Ovary (tissue), 3 donors: ENCODE results near the gene ATL1.

Source experiments
- POLR2A ChIP-seq: fragments of 450-650 bp; IDR thresholded peaks from one replicate; pipeline ENCODE4 v1.6.1; 2017; ENCODE audit warnings: antibody characterized with exemption, mild to moderate bottlenecking, moderate library complexity
- TF ChIP-seq, protein P1 (sequence below), 3 donors: fragments of 450-650 bp in 2 of 3; fragments of 200-600 bp in 1 of 3; IDR thresholded peaks; one replicate each; pipeline versions ENCODE4 v1.5.1 to v1.8.0; 2016 to 2022; ENCODE audit warnings: antibody characterized with exemption in 3 of 3, mild to moderate bottlenecking in 1 of 3
- donor health status: DM: no; HTN: no; CAD: no.

DNA sequence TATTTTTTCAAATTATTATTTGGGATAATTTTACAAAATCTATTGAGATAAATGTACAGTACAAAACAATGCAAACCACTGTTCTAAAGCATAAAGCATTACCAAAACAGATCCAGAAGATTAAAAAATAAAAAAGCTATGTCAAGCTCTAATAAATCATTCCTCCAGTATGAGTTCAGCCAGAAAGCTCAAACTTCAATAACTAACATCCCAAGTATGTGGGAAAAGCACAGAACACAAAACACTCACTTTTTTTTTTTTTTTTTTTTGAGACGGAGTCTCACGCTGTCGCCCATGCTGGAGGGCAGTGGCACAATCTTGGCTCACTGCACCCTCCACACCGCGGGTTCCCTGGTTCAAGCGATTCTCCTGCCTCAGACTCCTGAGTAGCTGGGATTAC, 96.8 kb downstream of the ATL1 start:
- TF ChIP-seq, protein P1, sequence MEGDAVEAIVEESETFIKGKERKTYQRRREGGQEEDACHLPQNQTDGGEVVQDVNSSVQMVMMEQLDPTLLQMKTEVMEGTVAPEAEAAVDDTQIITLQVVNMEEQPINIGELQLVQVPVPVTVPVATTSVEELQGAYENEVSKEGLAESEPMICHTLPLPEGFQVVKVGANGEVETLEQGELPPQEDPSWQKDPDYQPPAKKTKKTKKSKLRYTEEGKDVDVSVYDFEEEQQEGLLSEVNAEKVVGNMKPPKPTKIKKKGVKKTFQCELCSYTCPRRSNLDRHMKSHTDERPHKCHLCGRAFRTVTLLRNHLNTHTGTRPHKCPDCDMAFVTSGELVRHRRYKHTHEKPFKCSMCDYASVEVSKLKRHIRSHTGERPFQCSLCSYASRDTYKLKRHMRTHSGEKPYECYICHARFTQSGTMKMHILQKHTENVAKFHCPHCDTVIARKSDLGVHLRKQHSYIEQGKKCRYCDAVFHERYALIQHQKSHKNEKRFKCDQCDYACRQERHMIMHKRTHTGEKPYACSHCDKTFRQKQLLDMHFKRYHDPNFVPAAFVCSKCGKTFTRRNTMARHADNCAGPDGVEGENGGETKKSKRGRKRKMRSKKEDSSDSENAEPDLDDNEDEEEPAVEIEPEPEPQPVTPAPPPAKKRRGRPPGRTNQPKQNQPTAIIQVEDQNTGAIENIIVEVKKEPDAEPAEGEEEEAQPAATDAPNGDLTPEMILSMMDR (IDR thresholded peaks at IDR 0.05): no peak
- no peak for TF ChIP-seq POLR2A
